Erythroblast (primary cell): Measurements from ENCODE around the gene PLCH2.
"Not testable (repeated sequence)": the region's sequence is repeated elsewhere in the genome, so short reads cannot be mapped to it uniquely, and the experiment has no call there.

ENCODE experiments used
- GATA1 ChIP-seq: IDR thresholded peaks from 2 replicates; pipeline ENCODE4 v1.6.1; 2011; ENCODE audit warnings: low read depth, mild to moderate bottlenecking, control low read depth, low read length, moderate library complexity
- POLR2A ChIP-seq: IDR thresholded peaks from 2 replicates; pipeline ENCODE4 v1.6.1; 2011; ENCODE audit warnings: mild to moderate bottlenecking, low read length

GRCh38 chr1:2459102-2459753 is 16.9 kb upstream of the PLCH2 start:
- not testable (repeated sequence) for TF ChIP-seq POLR2A, GATA1
